ENCODE results near the gene MALSU1. TPM values are rescaled to one million over a fixed set of nuclear protein-coding genes. Genes with fewer than 3 reads are reported as not detected.

MALSU1 gene
- total RNA-seq, 3 donors from 2014 or later: 40.3 to 48.4 (median 45.0) TPM

DNA sequence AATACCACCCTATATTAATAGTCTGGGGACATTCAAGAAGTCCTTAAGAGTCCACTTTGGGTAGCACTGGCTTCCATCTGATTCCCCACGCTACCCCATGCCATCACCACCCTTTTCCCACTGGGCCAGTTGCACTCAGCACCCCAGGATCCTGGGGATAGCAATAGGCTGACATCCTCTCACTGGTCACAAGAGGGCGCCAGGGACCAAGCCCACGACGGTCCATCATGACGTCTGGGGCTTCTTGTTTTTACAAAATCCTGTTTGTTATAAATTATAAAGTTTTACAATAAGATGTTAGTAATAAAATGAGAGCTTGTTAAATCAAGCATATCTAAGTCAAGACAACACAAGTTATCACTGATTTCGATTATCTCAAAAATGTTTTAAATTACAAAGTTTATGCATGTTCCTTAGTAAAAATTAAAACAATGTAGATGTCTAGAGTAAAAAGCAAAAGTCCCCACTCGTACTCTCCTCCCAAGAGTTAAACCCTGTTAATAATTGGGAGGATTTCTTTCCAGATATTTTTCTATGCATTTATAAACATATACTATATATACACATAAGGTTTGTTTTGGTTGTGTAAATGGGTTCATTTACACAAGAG, 37.2 kb upstream of the MALSU1 start:
- intact Hi-C loops (cut with DNase I; ENCODE audit: low total_unique reads): no loop called here
- peaks cover 5% of the 10 kb centered on the region for H3K36me3 ChIP-seq
- no peaks in the 10 kb centered on the region for H3K9me3 ChIP-seq
- no peaks in the 10 kb centered on the region for H3K4me1 ChIP-seq
- no peaks in the 10 kb centered on the region for H3K27me3 ChIP-seq
- DNase-seq (ENCODE audit: low spot score in 2 of 2): no peak
- H3K4me3 ChIP-seq: no peak overlapping the region
- no peak for TF ChIP-seq POLR2AphosphoS5 (IDR thresholded peaks at IDR 0.05)
- TF ChIP-seq, protein P1, sequence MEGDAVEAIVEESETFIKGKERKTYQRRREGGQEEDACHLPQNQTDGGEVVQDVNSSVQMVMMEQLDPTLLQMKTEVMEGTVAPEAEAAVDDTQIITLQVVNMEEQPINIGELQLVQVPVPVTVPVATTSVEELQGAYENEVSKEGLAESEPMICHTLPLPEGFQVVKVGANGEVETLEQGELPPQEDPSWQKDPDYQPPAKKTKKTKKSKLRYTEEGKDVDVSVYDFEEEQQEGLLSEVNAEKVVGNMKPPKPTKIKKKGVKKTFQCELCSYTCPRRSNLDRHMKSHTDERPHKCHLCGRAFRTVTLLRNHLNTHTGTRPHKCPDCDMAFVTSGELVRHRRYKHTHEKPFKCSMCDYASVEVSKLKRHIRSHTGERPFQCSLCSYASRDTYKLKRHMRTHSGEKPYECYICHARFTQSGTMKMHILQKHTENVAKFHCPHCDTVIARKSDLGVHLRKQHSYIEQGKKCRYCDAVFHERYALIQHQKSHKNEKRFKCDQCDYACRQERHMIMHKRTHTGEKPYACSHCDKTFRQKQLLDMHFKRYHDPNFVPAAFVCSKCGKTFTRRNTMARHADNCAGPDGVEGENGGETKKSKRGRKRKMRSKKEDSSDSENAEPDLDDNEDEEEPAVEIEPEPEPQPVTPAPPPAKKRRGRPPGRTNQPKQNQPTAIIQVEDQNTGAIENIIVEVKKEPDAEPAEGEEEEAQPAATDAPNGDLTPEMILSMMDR (IDR thresholded peaks at IDR 0.05): peak; percentile 39 to 59 (median 48)
- H3K27ac ChIP-seq: no peak overlapping the region

DNA sequence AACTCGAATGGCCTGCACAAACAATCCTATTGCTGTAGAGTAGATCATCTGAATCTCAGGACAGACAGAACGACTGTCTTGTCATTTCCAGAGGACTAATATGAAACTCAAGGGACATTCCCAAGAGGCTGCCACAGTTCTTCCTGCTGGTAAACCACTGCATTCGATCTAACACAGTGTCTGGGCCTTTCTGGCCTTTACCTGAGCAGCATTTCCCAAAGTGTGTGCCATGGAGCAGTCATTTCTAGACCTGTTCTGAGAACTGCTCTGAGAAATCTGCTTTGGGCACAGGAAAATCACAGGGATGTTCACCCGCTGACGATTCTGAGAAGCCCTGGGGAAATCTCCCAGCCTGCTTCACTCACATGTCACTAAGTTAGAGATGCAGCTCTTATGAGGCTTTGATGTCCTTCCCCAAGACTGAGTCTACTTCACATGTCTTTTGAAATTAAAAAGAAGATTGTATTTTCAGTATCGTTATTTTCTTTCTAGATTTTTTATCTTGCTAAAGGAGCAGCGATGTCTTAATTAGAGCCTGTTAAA, 34.2 kb upstream of the MALSU1 start:
- TF ChIP-seq POLR2A (IDR thresholded peaks at IDR 0.05) (no peak), POLR2AphosphoS5 (IDR thresholded peaks at IDR 0.05) (no peak)
- TF ChIP-seq, protein P1 (IDR thresholded peaks at IDR 0.05): no peak
- intact Hi-C loops (cut with DNase I; ENCODE audit: low total_unique reads): no loop called here
- Histone ChIP-seq H3K4me3 (no peak overlapping the region), H3K9me3 (no peaks in the 10 kb centered on the region), H3K27ac (no peak overlapping the region), H3K4me1 (no peaks in the 10 kb centered on the region), H3K36me3 (no peaks in the 10 kb centered on the region), H3K27me3 (no peaks in the 10 kb centered on the region)
- no peak for DNase-seq (ENCODE audit: low spot score in 2 of 2)

DNA sequence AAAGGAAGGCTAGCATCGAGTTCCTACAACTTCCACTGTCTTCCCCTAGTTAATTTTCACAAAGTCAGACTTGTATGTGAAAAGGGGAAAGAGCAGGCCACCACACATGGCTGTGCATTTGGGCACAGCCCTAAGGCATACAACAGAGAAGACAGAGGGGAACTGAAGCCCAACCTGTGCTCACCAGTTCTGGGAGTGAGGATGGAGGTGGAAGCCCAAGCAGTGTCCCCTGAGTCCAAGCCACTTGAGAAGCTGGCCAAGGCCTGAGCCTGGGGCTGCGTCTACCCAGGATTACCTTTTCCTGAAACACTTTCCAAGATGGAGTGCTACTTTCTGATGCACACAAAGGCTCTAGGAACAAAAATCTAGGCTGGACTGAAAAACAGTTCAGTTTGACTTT, 32.2 kb upstream of the MALSU1 start:
- no peak for DNase-seq (ENCODE audit: low spot score in 2 of 2)
- H3K4me3 ChIP-seq: no peak overlapping the region
- intact Hi-C loops (cut with DNase I; ENCODE audit: low total_unique reads): no loop called here
- no peaks in the 10 kb centered on the region for H3K36me3 ChIP-seq
- no peaks in the 10 kb centered on the region for H3K4me1 ChIP-seq
- H3K9me3 ChIP-seq: no peaks in the 10 kb centered on the region
- TF ChIP-seq POLR2AphosphoS5 (IDR thresholded peaks at IDR 0.05) (no peak), POLR2A (IDR thresholded peaks at IDR 0.05) (no peak)
- TF ChIP-seq, protein P1 (IDR thresholded peaks at IDR 0.05): no peak
- H3K27ac ChIP-seq: no peak overlapping the region
- H3K27me3 ChIP-seq: no peaks in the 10 kb centered on the region

DNA sequence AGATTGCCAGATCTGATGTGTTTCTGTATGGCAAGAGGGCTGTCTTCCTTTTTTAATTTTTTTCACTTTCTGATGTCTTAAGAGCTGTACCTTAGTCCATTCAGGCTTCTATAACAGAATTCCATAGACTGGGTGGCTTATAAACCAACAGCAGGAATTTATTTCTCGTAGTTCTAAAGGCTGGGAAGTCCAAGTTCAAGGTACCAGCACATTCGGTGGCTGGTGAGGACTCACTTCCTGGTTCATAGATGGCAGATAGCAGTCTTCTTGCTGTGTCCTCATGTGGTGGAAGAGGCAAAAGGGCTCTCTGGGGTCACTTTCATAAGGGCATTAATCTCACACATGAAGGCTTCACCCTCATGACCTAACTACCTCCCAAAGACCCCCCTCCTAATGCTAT, 31.8 kb upstream of the MALSU1 start:
- H3K9me3 ChIP-seq: no peaks in the 10 kb centered on the region
- no peaks in the 10 kb centered on the region for H3K27me3 ChIP-seq
- no peak overlapping the region for H3K4me3 ChIP-seq
- TF ChIP-seq POLR2A (IDR thresholded peaks at IDR 0.05): no peak
- no peak for TF ChIP-seq POLR2AphosphoS5 (IDR thresholded peaks at IDR 0.05)
- TF ChIP-seq, protein P1 (IDR thresholded peaks at IDR 0.05): no peak
- intact Hi-C loops (cut with DNase I; ENCODE audit: low total_unique reads): no loop called here
- no peaks in the 10 kb centered on the region for H3K36me3 ChIP-seq
- no peaks in the 10 kb centered on the region for H3K4me1 ChIP-seq
- no peak overlapping the region for H3K27ac ChIP-seq
- DNase-seq (ENCODE audit: low spot score in 2 of 2): no peak

DNA sequence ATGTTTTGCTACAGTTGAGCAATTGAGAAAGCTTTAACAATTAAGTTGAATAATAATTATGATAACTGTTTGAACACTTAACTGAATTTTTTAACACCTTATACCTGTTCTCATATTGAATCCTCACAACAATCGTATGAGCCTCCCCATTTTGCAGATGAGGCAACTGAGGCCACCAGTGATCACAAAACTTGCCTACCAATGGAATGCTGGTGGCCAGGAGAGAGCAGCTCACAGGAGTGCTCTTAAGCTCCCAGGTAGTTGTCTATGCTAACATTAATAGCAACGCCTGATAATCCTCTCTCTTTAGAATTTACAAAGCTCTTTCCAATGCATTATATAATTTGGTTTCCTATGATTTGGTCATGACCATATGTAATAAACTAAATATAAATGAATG, 31.0 kb upstream of the MALSU1 start:
- H3K27ac ChIP-seq: no peak overlapping the region
- TF ChIP-seq POLR2AphosphoS5 (IDR thresholded peaks at IDR 0.05) (no peak), POLR2A (IDR thresholded peaks at IDR 0.05) (no peak)
- TF ChIP-seq, protein P1 (IDR thresholded peaks at IDR 0.05): no peak
- no peaks in the 10 kb centered on the region for H3K36me3 ChIP-seq
- H3K4me1 ChIP-seq: no peaks in the 10 kb centered on the region
- DNase-seq (ENCODE audit: low spot score in 2 of 2): no peak
- H3K4me3 ChIP-seq: no peak overlapping the region
- intact Hi-C loops (cut with DNase I; ENCODE audit: low total_unique reads): no loop called here
- no peaks in the 10 kb centered on the region for H3K27me3 ChIP-seq
- H3K9me3 ChIP-seq: no peaks in the 10 kb centered on the region
